Measurements from ENCODE around the gene TMEM63C.

DNA sequence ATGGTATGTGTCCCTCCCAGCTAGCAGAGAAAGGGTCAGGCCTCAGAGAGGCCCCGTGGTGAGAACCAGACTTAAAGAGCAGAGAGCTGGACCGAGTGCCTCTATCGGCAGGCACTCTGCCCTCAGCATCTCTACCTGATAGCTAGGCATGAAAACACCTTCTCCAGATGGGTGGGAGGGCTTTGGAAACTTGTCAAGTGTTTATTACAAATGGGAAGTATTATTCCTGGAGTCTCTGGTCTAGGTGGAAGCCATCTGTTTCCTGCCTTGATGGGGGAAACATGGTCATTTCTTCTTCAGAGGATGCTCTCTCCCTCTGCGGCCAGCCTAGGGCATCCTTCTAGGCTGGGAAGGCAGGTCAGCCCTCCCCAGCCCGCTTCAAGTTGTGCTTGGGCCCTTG, 2.3 kb downstream of the TMEM63C start:
- TF ChIP-seq, protein P1, sequence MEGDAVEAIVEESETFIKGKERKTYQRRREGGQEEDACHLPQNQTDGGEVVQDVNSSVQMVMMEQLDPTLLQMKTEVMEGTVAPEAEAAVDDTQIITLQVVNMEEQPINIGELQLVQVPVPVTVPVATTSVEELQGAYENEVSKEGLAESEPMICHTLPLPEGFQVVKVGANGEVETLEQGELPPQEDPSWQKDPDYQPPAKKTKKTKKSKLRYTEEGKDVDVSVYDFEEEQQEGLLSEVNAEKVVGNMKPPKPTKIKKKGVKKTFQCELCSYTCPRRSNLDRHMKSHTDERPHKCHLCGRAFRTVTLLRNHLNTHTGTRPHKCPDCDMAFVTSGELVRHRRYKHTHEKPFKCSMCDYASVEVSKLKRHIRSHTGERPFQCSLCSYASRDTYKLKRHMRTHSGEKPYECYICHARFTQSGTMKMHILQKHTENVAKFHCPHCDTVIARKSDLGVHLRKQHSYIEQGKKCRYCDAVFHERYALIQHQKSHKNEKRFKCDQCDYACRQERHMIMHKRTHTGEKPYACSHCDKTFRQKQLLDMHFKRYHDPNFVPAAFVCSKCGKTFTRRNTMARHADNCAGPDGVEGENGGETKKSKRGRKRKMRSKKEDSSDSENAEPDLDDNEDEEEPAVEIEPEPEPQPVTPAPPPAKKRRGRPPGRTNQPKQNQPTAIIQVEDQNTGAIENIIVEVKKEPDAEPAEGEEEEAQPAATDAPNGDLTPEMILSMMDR (IDR thresholded peaks at IDR 0.05): no peak
- no peak for TF ChIP-seq POLR2AphosphoS5 (IDR thresholded peaks at IDR 0.05)
